ENCODE data around the gene TERT.

Gene TERT

GRCh38 chr5:1310118-1310517, 15.2 kb upstream of the TERT start:
- TF ChIP-seq, protein P1, sequence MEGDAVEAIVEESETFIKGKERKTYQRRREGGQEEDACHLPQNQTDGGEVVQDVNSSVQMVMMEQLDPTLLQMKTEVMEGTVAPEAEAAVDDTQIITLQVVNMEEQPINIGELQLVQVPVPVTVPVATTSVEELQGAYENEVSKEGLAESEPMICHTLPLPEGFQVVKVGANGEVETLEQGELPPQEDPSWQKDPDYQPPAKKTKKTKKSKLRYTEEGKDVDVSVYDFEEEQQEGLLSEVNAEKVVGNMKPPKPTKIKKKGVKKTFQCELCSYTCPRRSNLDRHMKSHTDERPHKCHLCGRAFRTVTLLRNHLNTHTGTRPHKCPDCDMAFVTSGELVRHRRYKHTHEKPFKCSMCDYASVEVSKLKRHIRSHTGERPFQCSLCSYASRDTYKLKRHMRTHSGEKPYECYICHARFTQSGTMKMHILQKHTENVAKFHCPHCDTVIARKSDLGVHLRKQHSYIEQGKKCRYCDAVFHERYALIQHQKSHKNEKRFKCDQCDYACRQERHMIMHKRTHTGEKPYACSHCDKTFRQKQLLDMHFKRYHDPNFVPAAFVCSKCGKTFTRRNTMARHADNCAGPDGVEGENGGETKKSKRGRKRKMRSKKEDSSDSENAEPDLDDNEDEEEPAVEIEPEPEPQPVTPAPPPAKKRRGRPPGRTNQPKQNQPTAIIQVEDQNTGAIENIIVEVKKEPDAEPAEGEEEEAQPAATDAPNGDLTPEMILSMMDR (IDR thresholded peaks at IDR 0.05; ENCODE audit: control insufficient read depth, insufficient read depth, low read depth, low read length, missing control alignments): no peak
- DNase-seq (ENCODE audit: low read depth): no peak
- H3K4me3 ChIP-seq (ENCODE audit: control insufficient read depth, low read depth, low read length): no peak overlapping the region

DNA sequence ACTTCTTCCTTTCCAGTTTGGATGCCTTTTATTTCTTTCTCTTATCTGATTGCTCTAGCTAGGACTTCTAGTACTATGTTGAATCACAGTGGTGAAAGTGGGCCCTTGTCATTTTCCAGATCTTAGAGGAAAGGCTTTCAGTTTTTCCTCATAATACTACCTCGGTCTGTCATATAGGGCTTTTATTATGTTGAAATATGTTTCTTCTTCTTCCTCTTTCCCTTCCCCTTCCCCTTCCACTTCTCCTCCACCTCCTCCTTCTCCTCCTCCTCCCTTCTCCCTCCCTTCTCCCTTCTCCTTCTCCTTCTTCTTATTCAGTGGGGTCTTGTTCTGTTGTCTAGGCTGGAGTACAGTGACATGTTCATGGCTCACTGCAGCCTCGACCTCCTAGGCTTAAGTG, 9.2 kb upstream of the TERT start:
- no peak overlapping the region for H3K4me3 ChIP-seq (ENCODE audit: control insufficient read depth, low read depth, low read length)
- TF ChIP-seq, protein P1 (IDR thresholded peaks at IDR 0.05; ENCODE audit: control insufficient read depth, insufficient read depth, low read depth, low read length, missing control alignments): no peak
- DNase-seq (ENCODE audit: low read depth): no peak

GRCh38 chr5:1302258-1302657, 7.4 kb upstream of the TERT start:
- no peak overlapping the region for H3K4me3 ChIP-seq (ENCODE audit: control insufficient read depth, low read depth, low read length)
- no peak for DNase-seq (ENCODE audit: low read depth)
- TF ChIP-seq, protein P1 (IDR thresholded peaks at IDR 0.05; ENCODE audit: control insufficient read depth, insufficient read depth, low read depth, low read length, missing control alignments): no peak

DNA sequence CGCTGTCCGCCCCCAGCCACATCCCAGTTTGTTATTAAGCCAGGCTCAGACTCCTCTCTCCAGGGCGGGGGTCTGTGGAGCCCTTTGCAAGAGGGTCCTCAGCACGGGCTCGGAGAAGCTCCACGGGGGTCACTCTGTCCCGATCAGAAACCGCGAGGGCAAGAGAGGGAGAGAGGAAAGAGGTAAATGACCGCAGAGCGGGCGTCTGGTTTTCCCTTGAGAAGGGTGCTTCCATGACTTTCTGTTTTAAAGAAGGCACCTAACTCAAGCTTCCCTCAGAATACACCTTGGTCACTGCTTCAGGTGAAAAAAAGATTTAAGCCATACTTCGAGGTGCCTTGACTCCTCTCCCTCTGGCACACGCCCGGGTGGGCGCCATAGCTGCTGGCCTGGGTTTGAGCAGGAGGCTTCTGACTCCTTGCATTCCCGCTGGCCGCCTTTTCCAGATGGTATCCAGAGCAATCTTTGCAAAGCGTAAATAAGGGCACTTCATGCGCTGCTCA, 5.8 kb upstream of the TERT start:
- no peak overlapping the region for H3K4me3 ChIP-seq (ENCODE audit: control insufficient read depth, low read depth, low read length)
- DNase-seq (ENCODE audit: low read depth): no peak
- TF ChIP-seq, protein P1 (IDR thresholded peaks at IDR 0.05; ENCODE audit: control insufficient read depth, insufficient read depth, low read depth, low read length, missing control alignments): no peak

DNA sequence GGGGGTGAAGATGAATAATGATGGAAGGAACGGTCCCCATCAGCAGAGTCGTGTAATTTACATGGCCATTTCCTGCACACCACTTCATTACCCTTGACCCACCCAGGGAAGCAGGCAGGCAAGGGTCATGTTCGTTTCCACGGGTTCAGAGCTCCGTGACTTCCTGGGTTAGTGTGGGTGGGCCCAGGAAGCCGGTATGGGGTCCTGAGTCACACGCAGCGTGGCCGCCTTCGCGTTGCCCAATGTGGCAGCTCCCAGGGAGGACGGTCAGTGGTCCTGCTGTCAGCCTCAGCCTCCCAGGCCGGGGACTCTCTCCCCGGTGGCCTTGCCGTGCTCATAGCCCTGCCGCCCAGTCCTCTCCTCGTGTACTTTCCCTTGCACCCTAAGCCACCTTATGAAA, 5.1 kb upstream of the TERT start:
- no peak overlapping the region for H3K4me3 ChIP-seq (ENCODE audit: control insufficient read depth, low read depth, low read length)
- DNase-seq (ENCODE audit: low read depth): no peak
- TF ChIP-seq, protein P1 (IDR thresholded peaks at IDR 0.05; ENCODE audit: control insufficient read depth, insufficient read depth, low read depth, low read length, missing control alignments): no peak

- DNase-seq (ENCODE audit: low read depth): no peak
- H3K4me3 ChIP-seq (ENCODE audit: control insufficient read depth, low read depth, low read length): no peak overlapping the region
- TF ChIP-seq, protein P1 (IDR thresholded peaks at IDR 0.05; ENCODE audit: control insufficient read depth, insufficient read depth, low read depth, low read length, missing control alignments): no peak
These were observed 4.6 kb upstream of the TERT start for GRCh38 chr5:1299511-1299850.

All from AG09309 (cell line).